Mammary epithelial cell (primary cell): ENCODE data around the gene SOX11.

ENCODE experiments used
- CTCF ChIP-seq, 2 donors: IDR thresholded peaks in 1 of 2; conservative IDR thresholded peaks in 1 of 2; 2 replicates each; pipeline ENCODE4 v1.5.1; 2011 to 2012; ENCODE audit warnings: inconsistent platforms in 2 of 2, low read length in 2 of 2, mild to moderate bottlenecking in 2 of 2, control low read depth in 1 of 2, low read depth in 1 of 2; ENCODE audit not compliant: insufficient read depth in 1 of 2; ENCODE audit errors: extremely low read depth in 1 of 2
- EZH2 ChIP-seq: IDR thresholded peaks from 2 replicates; pipeline ENCODE4 v1.6.1; 2012; ENCODE audit warnings: low read length, inconsistent platforms, borderline replicate concordance

- TF ChIP-seq CTCF (conservative IDR thresholded peaks at IDR 0.05 in 1 of 2, IDR thresholded peaks at IDR 0.05 in 1 of 2; ENCODE audit: extremely low read depth in 1 of 2, insufficient read depth in 1 of 2, low read depth in 1 of 2, low read length in 2 of 2) (no peak), EZH2 (no peak)
These were observed 27.6 kb downstream of the SOX11 start for GRCh38 chr2:5719629-5720334.
